DMS114 treated with DMSO at 0.1 percent for 48 hours (cell line): ENCODE results near the gene SYTL2.

Source experiments
- DNase-seq: peaks from one replicate; lab custom pipeline; 2025; ENCODE audit not compliant: unreplicated experiment; lab: John Stamatoyannopoulos, UW

SYTL2 gene

DNA sequence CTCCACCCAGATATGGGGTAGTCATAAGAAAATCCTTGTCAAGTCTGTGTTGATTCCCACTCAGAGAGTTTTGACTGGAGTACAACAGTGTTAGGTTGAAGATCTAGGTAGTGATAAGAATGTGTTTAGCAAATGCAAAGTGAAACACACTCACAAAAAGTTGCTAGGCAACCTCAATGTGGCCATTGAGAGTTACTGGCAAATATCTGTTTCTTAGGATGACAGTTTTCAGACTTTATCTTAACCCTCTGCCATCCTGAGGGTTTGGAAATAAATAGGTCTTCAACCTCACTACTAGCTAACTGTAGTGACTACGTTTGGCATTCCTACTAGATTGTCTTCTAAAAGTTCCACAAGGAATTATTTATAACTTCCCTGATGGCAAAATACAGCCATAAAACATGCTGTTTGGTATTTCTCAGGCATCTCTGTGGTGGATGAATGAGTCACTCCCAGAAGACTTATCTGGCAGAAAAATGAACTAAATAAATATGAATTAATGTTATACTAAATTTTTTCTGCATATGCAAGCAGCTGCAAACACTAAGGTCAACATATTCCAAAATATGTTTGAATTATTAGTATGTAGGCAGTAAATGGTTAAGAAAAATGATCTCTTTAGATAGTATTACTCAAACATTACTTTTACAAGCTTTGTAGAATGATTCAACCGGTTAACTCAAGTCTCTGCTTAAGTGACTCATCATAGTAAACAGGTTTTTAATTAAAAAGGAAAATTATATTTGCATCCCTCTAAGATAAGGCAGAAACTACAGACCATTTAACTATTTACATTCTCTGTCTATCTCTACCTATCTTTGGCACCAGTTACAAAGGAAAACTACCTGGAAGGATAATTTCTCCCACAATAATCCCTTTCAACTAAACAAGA, 17.1 kb upstream of the SYTL2 start:
- DNase-seq, result no peak

DNA sequence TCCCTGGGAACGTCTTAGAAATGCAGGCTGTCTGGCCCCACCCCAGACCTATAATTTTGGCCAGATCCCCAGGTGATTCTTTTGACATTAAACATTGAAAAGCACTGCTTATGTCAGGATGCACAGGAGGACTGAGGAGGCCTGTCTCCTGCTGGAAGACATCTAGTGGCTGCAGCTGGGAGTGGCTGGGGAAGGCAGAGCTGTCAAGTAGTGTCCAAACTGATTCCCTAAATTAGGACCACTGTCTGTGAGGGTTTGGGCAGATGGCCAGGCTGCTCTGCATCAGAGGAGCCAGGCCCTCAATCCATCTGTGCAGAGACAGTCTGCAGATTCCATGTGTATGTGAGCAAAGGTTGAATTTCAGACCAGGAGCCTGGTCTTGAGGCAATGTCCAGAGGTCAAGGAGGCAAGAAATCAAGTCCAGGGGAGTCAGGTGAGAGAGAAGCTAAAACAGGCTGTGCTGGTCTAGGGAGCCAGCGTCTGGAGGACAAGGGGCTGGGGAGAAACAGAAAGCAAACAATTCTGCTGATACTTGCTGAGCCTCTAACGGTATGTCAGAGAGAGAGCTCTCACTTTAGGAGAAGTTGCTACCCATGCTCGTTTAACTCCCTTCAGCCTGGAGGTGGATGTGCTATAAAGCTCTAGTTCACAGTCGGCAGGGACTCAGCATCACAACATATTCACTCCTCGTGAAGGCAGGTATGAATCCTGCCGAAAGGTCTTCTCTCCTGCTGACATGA, 15.3 kb upstream of the SYTL2 start:
- peak; percentile 8 for DNase-seq

GRCh38 chr11:85825616-85826015, 14.7 kb upstream of the SYTL2 start:
- no peak for DNase-seq

GRCh38 chr11:85823816-85824215, 12.9 kb upstream of the SYTL2 start:
- no peak for DNase-seq

DNA sequence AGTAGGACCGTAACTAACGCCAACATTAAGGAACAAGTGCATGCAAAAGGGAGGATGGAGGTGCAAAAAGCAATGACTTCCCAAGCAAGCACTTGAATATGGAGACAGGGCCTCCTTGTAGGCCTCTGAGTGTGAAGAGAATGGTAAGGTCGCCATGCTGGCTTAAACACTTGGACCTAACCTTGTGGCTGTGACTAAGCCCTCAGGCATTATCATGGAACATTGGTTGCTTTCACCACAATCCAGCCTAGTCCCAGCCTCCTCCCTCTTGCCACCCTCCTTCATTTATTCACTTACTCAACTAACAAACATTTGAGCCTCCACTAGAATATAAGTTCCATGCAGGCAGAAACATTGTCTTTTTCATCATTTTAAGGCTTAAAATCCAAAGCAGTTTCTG, 11.9 kb upstream of the SYTL2 start:
- DNase-seq, result no peak

- no peak for DNase-seq
These were observed 10.7 kb upstream of the SYTL2 start for GRCh38 chr11:85821636-85822035.

GRCh38 chr11:85819441-85819840, 8.5 kb upstream of the SYTL2 start:
- DNase-seq, result no peak

- no peak for DNase-seq
These were observed 4.4 kb upstream of the SYTL2 start for GRCh38 chr11:85815186-85815931.

GRCh38 chr11:85813721-85814120, 2.8 kb upstream of the SYTL2 start:
- DNase-seq, result no peak

- no peak for DNase-seq
These were observed 683 bp upstream of the SYTL2 start for GRCh38 chr11:85811624-85812023.

GRCh38 chr11:85810521-85810870, 445 bp downstream of the SYTL2 start:
- no peak for DNase-seq

- no peak for DNase-seq
These were observed 1.1 kb downstream of the SYTL2 start for GRCh38 chr11:85809863-85810262.

- DNase-seq, result no peak
These were observed 1.8 kb downstream of the SYTL2 start for GRCh38 chr11:85809191-85809590.

DNA sequence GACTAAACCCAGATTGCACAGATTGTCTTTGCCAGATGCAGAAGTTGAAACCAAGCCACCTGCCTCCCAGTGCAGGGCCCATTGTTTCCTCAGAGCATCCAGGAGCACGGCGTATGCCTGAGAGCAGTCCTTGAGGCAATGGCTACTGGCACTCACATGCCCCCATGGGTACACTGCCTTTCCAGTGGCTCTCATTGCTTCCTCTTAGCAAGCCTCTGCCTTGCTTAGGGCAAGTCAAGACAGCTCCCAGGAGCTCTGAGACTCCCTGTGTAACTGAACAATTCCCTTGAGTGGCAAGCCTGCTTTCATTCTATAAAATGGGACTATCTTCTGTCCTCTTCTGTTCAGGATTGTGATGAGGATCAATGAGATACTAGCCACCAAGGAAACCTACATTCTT, 4.1 kb downstream of the SYTL2 start:
- no peak for DNase-seq

DNA sequence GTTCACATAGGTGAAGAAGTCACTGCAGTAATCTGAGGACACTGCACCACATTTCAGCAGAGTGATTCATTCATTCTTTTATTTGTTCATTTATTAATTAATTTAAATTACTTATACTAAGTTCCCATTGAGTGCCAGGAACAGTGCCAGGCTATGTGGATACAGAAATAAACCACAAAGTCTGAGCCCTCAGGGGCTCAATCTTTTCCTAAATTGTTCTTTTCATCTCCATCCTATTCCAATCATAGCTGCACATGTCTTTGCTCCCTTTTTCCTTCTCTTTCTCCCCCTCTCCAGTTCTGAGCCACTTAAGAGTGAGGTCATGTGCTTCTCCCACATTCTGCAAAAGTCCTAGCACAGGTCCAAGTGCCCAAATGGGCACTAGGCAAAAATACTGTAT, 4.9 kb downstream of the SYTL2 start:
- no peak for DNase-seq

DNA sequence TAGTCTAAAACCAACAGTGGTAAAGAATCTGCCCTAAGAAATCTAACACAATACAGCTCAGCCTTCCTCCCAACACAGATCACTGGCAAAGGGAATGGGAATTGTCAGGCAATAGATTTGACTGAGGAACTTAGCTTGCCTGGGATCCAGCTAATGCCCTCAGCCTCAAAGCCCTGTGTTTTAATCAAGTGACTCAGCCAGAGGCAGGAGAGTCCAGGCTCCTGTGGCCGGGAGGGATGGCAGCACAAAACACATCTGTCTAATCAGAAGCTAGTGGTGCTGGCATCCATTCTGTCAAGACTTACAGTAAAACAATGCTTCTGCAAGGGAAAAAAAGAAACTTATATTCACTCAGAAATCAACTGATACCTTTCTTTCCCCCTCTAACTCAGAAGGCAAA, 5.6 kb downstream of the SYTL2 start:
- no peak for DNase-seq

GRCh38 chr11:85803920-85804319, 7.0 kb downstream of the SYTL2 start:
- no peak for DNase-seq

DNA sequence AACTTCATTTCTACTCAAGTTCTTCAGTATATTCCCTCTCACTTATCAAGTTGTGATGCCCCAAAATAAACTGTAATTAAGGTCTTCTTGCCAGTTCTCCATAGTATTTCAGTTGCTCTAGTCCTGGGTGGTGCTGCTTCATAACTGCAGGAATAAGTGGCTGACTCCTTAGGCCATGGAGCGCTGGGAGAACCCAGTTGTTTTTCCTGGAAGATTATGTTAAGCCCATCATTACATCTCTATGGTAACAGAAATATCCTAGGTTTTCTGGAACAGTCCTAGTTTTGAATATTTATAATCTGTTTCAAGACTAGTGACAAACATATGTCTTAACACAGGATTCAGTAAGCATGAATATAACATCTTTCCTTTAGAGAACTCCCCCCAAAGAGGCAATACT, 7.6 kb downstream of the SYTL2 start:
- no peak for DNase-seq

- DNase-seq, result no peak
These were observed 9.4 kb downstream of the SYTL2 start for GRCh38 chr11:85801527-85801926.

DNA sequence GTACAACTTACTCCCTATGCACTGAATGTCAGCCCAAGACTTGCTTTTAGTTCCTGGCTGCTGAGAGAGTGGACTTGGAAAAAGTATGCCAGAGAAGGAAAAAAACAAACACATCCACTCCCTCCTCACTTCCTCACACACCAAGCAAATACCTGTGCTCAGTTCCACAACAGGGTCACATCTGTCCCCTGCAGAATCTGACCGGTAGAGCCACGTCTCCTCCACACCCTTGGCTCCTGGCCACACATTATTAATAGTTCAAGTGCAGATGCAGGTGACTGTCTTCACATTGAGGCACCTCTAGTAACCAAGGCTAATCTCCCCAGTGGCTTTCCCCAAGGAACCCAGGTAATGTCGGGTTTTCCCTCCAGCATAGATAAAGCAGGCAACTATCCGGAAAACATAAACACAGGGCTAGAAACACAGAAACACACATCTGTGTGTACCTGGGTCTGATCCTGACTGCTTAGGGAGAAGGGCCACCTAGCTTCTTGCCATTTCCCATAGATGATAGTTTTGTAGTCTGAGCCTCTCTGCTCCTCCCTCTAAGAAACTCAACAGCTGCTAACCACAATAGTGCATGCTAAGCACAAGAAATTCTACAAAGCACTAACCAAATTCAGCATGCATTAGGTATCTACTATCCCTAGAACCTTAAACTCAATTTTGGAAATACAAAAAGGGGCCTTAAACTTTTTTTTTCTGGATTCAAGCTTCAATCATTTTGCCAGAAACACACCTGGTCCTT, 10.2 kb downstream of the SYTL2 start:
- no peak for DNase-seq

- no peak for DNase-seq
These were observed 11.8 kb downstream of the SYTL2 start for GRCh38 chr11:85799142-85799541.
